A549 (cell line): Measurements from ENCODE around the gene SGCA.

Experiments used
- CTCF ChIP-seq: fragments of >200 bp; sonication (Bioruptor Twin); formaldehyde crosslinking; IDR thresholded peaks from 3 replicates; pipeline ENCODE4 v1.5.1; 2016
- EP300 ChIP-seq, 2 experiments: fragments of >200 bp; sonication (Bioruptor Twin); formaldehyde crosslinking; IDR thresholded peaks; 2 replicates in 1 of 2; 3 replicates in 1 of 2; pipeline ENCODE4 v1.6.1; 2016 to 2017
- POLR2A ChIP-seq: IDR thresholded peaks from 2 replicates; pipeline ENCODE4 v1.6.1; 2012; ENCODE audit warnings: mild to moderate bottlenecking, low read length

GRCh38 chr17:50144355-50144754 is 21.4 kb upstream of the SGCA start:
- no peak for TF ChIP-seq EP300 (IDR thresholded peaks at IDR 0.05)
- TF ChIP-seq POLR2A, result no peak
- no peak for TF ChIP-seq CTCF
